SK-N-SH treated with all-trans-retinoic acid at 6 μM for 48 hours (cell line): ENCODE measurements around the gene RNF148.

ENCODE experiments used
- ATAC-seq: fragments of 200-7000 bp; cut with Tn5 transposase; 3 replicates; pipeline ENCODE4 v1.9.1; 2020; ENCODE audit warnings: mild to moderate bottlenecking, moderate library complexity
- ARNTL ChIP-seq: fragments of 450-650 bp; formaldehyde crosslinking; IDR thresholded peaks from 2 replicates; pipeline ENCODE4 v1.5.0; 2020; ENCODE audit warnings: low read depth, mild to moderate bottlenecking, moderate library complexity, borderline replicate concordance
- ESRRG ChIP-seq: fragments of 250-450 bp; sonication (Bioruptor Pico); IDR thresholded peaks from 2 replicates; pipeline ENCODE4 v1.6.1; 2021; ENCODE audit warnings: mild to moderate bottlenecking
- GLIS3 ChIP-seq: fragments of 250-450 bp; sonication (Bioruptor Pico); IDR thresholded peaks from 2 replicates; pipeline ENCODE4 v1.5.0; 2020; ENCODE audit warnings: mild to moderate bottlenecking, moderate library complexity
- ISL1 ChIP-seq: fragments of 250-450 bp; sonication (Bioruptor Pico); IDR thresholded peaks from 2 replicates; pipeline ENCODE4 v2.1.2; 2022; ENCODE audit warnings: mild to moderate bottlenecking, moderate library complexity
- OSR1 ChIP-seq: fragments of 250-450 bp; sonication (Bioruptor Pico); IDR thresholded peaks from 2 replicates; pipeline ENCODE4 v1.8.0; 2022; ENCODE audit warnings: moderate library complexity, mild to moderate bottlenecking, inconsistent platforms
- RARB ChIP-seq: fragments of 250-450 bp; sonication (Bioruptor Pico); IDR thresholded peaks from 2 replicates; pipeline ENCODE4 v1.8.0; 2021; ENCODE audit warnings: mild to moderate bottlenecking, moderate library complexity
- SNAI2 ChIP-seq: fragments of 250-450 bp; sonication (Bioruptor Pico); IDR thresholded peaks from 2 replicates; pipeline ENCODE4 v1.5.0; 2020; ENCODE audit warnings: mild to moderate bottlenecking, moderate library complexity
- TCF4 ChIP-seq: fragments of 250-450 bp; sonication (Bioruptor Pico); IDR thresholded peaks from 2 replicates; pipeline ENCODE4 v1.8.0; 2021; ENCODE audit warnings: mild to moderate bottlenecking, moderate library complexity, borderline replicate concordance
- TOX ChIP-seq: fragments of 250-450 bp; sonication (Bioruptor Pico); IDR thresholded peaks from 2 replicates; pipeline ENCODE4 v1.8.0; 2021; ENCODE audit warnings: mild to moderate bottlenecking, moderate library complexity, borderline replicate concordance
- ZC3H10 ChIP-seq: fragments of 250-450 bp; sonication (Bioruptor Pico); IDR thresholded peaks from 2 replicates; pipeline ENCODE4 v1.5.1; 2021; ENCODE audit warnings: mild to moderate bottlenecking, moderate library complexity
- ZNF565 ChIP-seq: fragments of 450-650 bp; formaldehyde crosslinking; conservative IDR thresholded peaks from 2 replicates; pipeline ENCODE4 v1.5.0; 2020; ENCODE audit warnings: low read depth, mild to moderate bottlenecking, moderate library complexity
- ZNF8 ChIP-seq: fragments of 450-650 bp; formaldehyde crosslinking; IDR thresholded peaks from 2 replicates; pipeline ENCODE4 v1.5.0; 2020; ENCODE audit warnings: mild to moderate bottlenecking, moderate library complexity
- TF ChIP-seq, protein P1 (sequence below): fragments of 250-450 bp; sonication (Bioruptor Pico); IDR thresholded peaks from 2 replicates; pipeline ENCODE4 v1.5.1; 2021; ENCODE audit warnings: mild to moderate bottlenecking, moderate library complexity
- TF ChIP-seq, protein P2 (sequence below): fragments of 250-450 bp; sonication (Bioruptor Pico); IDR thresholded peaks from 2 replicates; pipeline ENCODE4 v1.8.0; 2020; ENCODE audit warnings: mild to moderate bottlenecking, moderate library complexity, borderline replicate concordance
- TF ChIP-seq, protein P3 (sequence below): fragments of 250-450 bp; sonication (Bioruptor Pico); IDR thresholded peaks from 2 replicates; pipeline ENCODE4 v1.5.0; 2020; ENCODE audit warnings: mild to moderate bottlenecking, moderate library complexity
- TF ChIP-seq, protein P4 (sequence below): fragments of 250-450 bp; sonication (Bioruptor Pico); IDR thresholded peaks from 2 replicates; pipeline ENCODE4 v1.8.0; 2021; ENCODE audit warnings: low read depth, mild to moderate bottlenecking, moderate library complexity, borderline replicate concordance
- TF ChIP-seq, protein P5 (sequence below): fragments of 250-450 bp; sonication (Bioruptor Pico); IDR thresholded peaks from 2 replicates; pipeline ENCODE4 v1.5.1; 2020; ENCODE audit warnings: low read depth, mild to moderate bottlenecking, moderate library complexity

Gene RNF148

DNA sequence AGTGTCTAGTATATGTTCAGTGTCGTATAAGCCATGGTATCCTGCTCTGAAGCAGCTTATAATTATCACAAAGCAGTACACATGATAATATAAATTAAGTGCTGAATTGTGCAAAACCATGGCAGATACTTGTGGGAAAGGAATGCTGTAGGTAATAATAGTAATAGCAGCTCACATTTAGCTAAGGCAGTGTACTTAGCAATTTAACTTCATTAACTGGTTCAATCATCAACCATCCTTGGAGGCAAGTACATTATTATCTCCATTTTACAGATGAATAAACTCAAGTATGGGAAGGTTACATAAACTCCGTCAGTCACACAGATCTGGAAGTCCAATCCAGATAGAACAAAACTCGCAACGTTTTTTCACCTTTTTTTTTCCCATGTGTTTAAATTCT lies 21.6 kb upstream of the RNF148 start:
- TF ChIP-seq ARNTL (CRISPR knock-in tag) = no peak
- TF ChIP-seq TOX (CRISPR knock-in tag) = no peak
- TF ChIP-seq, protein P1, sequence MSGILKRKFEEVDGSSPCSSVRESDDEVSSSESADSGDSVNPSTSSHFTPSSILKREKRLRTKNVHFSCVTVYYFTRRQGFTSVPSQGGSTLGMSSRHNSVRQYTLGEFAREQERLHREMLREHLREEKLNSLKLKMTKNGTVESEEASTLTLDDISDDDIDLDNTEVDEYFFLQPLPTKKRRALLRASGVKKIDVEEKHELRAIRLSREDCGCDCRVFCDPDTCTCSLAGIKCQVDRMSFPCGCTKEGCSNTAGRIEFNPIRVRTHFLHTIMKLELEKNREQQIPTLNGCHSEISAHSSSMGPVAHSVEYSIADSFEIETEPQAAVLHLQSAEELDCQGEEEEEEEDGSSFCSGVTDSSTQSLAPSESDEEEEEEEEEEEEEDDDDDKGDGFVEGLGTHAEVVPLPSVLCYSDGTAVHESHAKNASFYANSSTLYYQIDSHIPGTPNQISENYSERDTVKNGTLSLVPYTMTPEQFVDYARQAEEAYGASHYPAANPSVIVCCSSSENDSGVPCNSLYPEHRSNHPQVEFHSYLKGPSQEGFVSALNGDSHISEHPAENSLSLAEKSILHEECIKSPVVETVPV = no peak
- TF ChIP-seq RARB (CRISPR knock-in tag) = no peak
- TF ChIP-seq, protein P2, sequence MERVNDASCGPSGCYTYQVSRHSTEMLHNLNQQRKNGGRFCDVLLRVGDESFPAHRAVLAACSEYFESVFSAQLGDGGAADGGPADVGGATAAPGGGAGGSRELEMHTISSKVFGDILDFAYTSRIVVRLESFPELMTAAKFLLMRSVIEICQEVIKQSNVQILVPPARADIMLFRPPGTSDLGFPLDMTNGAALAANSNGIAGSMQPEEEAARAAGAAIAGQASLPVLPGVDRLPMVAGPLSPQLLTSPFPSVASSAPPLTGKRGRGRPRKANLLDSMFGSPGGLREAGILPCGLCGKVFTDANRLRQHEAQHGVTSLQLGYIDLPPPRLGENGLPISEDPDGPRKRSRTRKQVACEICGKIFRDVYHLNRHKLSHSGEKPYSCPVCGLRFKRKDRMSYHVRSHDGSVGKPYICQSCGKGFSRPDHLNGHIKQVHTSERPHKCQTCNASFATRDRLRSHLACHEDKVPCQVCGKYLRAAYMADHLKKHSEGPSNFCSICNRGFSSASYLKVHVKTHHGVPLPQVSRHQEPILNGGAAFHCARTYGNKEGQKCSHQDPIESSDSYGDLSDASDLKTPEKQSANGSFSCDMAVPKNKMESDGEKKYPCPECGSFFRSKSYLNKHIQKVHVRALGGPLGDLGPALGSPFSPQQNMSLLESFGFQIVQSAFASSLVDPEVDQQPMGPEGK (CRISPR knock-in tag) = no peak
- no peak for TF ChIP-seq OSR1 (CRISPR knock-in tag)
- TF ChIP-seq, protein P3, sequence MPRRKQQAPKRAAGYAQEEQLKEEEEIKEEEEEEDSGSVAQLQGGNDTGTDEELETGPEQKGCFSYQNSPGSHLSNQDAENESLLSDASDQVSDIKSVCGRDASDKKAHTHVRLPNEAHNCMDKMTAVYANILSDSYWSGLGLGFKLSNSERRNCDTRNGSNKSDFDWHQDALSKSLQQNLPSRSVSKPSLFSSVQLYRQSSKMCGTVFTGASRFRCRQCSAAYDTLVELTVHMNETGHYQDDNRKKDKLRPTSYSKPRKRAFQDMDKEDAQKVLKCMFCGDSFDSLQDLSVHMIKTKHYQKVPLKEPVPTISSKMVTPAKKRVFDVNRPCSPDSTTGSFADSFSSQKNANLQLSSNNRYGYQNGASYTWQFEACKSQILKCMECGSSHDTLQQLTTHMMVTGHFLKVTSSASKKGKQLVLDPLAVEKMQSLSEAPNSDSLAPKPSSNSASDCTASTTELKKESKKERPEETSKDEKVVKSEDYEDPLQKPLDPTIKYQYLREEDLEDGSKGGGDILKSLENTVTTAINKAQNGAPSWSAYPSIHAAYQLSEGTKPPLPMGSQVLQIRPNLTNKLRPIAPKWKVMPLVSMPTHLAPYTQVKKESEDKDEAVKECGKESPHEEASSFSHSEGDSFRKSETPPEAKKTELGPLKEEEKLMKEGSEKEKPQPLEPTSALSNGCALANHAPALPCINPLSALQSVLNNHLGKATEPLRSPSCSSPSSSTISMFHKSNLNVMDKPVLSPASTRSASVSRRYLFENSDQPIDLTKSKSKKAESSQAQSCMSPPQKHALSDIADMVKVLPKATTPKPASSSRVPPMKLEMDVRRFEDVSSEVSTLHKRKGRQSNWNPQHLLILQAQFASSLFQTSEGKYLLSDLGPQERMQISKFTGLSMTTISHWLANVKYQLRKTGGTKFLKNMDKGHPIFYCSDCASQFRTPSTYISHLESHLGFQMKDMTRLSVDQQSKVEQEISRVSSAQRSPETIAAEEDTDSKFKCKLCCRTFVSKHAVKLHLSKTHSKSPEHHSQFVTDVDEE (CRISPR knock-in tag) = no peak
- no peak for TF ChIP-seq ESRRG (CRISPR knock-in tag)
- TF ChIP-seq ZNF8 = no peak
- no peak for TF ChIP-seq ZC3H10
- TF ChIP-seq ISL1 (CRISPR knock-in tag) = no peak
- TF ChIP-seq, protein P4, sequence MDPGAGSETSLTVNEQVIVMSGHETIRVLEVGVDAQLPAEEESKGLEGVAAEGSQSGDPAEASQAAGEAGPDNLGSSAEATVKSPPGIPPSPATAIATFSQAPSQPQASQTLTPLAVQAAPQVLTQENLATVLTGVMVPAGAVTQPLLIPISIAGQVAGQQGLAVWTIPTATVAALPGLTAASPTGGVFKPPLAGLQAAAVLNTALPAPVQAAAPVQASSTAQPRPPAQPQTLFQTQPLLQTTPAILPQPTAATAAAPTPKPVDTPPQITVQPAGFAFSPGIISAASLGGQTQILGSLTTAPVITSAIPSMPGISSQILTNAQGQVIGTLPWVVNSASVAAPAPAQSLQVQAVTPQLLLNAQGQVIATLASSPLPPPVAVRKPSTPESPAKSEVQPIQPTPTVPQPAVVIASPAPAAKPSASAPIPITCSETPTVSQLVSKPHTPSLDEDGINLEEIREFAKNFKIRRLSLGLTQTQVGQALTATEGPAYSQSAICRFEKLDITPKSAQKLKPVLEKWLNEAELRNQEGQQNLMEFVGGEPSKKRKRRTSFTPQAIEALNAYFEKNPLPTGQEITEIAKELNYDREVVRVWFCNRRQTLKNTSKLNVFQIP = no peak
- TF ChIP-seq TCF4 (CRISPR knock-in tag) = no peak
- TF ChIP-seq, protein P5, sequence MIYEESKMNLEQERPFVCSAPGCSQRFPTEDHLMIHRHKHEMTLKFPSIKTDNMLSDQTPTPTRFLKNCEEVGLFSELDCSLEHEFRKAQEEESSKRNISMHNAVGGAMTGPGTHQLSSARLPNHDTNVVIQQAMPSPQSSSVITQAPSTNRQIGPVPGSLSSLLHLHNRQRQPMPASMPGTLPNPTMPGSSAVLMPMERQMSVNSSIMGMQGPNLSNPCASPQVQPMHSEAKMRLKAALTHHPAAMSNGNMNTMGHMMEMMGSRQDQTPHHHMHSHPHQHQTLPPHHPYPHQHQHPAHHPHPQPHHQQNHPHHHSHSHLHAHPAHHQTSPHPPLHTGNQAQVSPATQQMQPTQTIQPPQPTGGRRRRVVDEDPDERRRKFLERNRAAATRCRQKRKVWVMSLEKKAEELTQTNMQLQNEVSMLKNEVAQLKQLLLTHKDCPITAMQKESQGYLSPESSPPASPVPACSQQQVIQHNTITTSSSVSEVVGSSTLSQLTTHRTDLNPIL (CRISPR knock-in tag) = no peak
- ATAC-seq = no peak

DNA sequence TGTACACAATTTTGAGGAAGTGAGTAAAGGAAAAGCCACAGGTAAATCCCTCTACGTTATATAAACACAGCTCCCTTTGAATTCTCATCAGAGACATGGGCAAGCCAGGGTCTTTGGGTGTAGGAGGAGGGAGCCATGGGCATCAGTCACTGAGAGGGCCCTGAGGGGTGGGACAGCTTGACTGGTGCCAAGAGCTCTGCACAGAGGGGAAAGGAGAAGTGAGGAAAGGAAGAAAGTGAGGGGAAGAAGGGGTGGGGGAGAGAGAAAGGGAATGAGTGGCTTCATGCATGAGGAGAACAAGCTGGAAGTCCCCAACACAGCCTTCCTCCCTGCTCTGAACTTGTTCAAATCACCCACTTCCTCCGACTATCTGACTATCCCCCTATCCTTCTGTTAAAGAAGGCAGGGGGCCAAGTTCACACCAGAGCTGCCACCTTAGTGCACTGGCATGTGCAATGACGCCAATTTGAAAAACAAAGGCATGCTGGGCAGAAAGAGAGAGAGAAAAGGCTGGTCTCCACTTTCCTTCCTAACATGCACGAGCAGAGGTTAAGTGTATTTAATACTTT lies 16.4 kb upstream of the RNF148 start:
- TF ChIP-seq GLIS3 (no peak), ZNF8 (no peak)
- TF ChIP-seq, protein P1 = no peak
- TF ChIP-seq, all 23 proteins: peak for 0

DNA sequence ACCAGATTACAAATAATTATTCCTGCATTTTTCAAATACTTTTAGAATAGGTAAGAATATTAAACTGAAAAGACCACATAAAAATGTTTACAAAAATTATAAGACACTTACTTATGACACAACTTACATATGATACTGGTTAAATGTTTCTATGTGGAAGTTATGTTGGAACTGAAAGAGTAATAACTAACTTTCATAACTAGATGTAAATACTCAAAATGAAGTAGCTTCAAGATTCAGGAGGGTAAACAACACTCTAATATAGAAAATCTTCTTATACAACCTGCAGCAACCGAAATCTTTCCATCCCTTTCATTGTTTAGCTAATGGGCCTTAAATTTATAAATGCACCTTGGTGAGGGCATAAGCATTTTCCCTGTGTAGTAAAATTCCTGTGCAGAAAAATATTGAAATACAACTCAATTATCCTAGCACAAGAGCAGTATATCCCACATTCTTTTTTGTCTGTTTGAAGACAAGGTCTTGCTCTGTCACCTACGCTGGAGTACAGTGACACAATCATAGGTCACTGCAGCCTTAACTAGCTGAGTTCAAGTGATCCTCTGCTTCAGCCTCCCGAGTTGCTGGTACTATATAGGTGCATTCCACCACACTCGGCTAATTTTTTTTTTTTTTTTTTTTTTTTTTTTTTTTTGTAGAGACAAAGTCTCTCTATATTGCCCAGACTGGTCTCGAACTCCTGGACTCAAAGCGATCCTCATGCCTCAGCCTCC lies 14.8 kb upstream of the RNF148 start:
- no peak for ATAC-seq
- TF ChIP-seq, protein P3 (CRISPR knock-in tag) = no peak
- no peak for TF ChIP-seq SNAI2 (CRISPR knock-in tag)
- TF ChIP-seq ZNF565 = no peak
- TF ChIP-seq, protein P2 (CRISPR knock-in tag) = no peak
- TF ChIP-seq, protein P1 = no peak
- TF ChIP-seq, all 23 proteins: peak for 0

More for the DNA sequence above, 16.4 kb upstream of the RNF148 start:
- ATAC-seq = no peak
